Muscle of leg (tissue), 16 donors: Measurements from ENCODE around the gene RABGGTA. TPM values are rescaled to one million over a fixed set of nuclear protein-coding genes. Genes with fewer than 3 reads are reported as not detected.

Experiments
- DNase-seq: peaks from one replicate; pipeline ENCODE4 v3.0.0; 2013
- H3K27ac ChIP-seq: one replicate; pipeline ENCODE4 v1.5.1; 2013; ENCODE audit warnings: mild to moderate bottlenecking, low read length, control low read depth
- H3K27me3 ChIP-seq: one replicate; pipeline ENCODE4 v1.6.1; 2013; ENCODE audit warnings: low read length; ENCODE audit not compliant: control insufficient read depth, insufficient read depth
- H3K36me3 ChIP-seq: one replicate; pipeline ENCODE4 v1.6.1; 2013; ENCODE audit warnings: low read length; ENCODE audit not compliant: control insufficient read depth, insufficient read depth
- H3K4me1 ChIP-seq: one replicate; pipeline ENCODE4 v1.6.1; 2013; ENCODE audit warnings: low read length; ENCODE audit not compliant: control insufficient read depth, insufficient read depth
- H3K4me3 ChIP-seq: one replicate; pipeline ENCODE4 v1.5.1; 2013; ENCODE audit warnings: low read length, control low read depth
- H3K9me3 ChIP-seq: replicated peaks from 2 replicates; pipeline ENCODE4 v1.6.1; 2013; ENCODE audit warnings: low read depth, low read length; ENCODE audit not compliant: control insufficient read depth
- WGBS: methylation state at CpG from one replicate; pipeline ENCODE4 v1.1.5; 2013; ENCODE audit warnings: missing lambda C conversion rate; ENCODE audit not compliant: insufficient coverage; 5-methylcytosine and 5-hydroxymethylcytosine counted together
- long read RNA-seq, 11 donors: transcript quantifications; one replicate each; lab custom pipeline, GENCODE V29; 2026
- polyA plus RNA-seq, 8 donors: library from polyadenylated mRNA; unstranded; fragments of 120-200 nt; gene quantifications; one replicate each; pipeline versions ENCODE4 v1.2.1 to v1.2.3, GENCODE V29; 2013; ENCODE audit warnings: inconsistent platforms in 1 of 8, low replicate concordance in 1 of 8; ENCODE audit not compliant: insufficient read length in 8 of 8, insufficient read depth in 1 of 8
- total RNA-seq: library from RNA; stranded (reverse); fragments of 120-200 nt; gene quantifications from one replicate; pipeline ENCODE4 v1.2.4, GENCODE V29; 2013

Gene RABGGTA
- total RNA-seq (8.5 TPM), polyA plus RNA-seq (10 to 100 TPM; 12.4 to 21.5 (median 14.5) TPM)
- long read RNA-seq, donor 1, partial matches to known transcripts: 0 of 1 reads
- long read RNA-seq, donor 1, other reads (novel, unspliced or antisense): 0 of 1 reads
- long read RNA-seq, donor 2: 0 reads
- long read RNA-seq, donor 3, partial matches to known transcripts: 0 of 5 reads
- long read RNA-seq, donor 3, other reads (novel, unspliced or antisense): 0 of 5 reads
- long read RNA-seq, donor 4: 0 reads
- long read RNA-seq, donor 5, partial matches to known transcripts: 0 of 3 reads
- long read RNA-seq, donor 5, other reads (novel, unspliced or antisense): 0 of 3 reads
- long read RNA-seq, donor 6, partial matches to known transcripts: 0 of 4 reads
- long read RNA-seq, donor 6, other reads (novel, unspliced or antisense): 0 of 4 reads
- long read RNA-seq, donor 7, partial matches to known transcripts: 0 of 6 reads
- long read RNA-seq, donor 7, other reads (novel, unspliced or antisense): 0 of 6 reads
- long read RNA-seq, donor 8, partial matches to known transcripts: 0 of 1 reads
- long read RNA-seq, donor 8, other reads (novel, unspliced or antisense): 0 of 1 reads
- long read RNA-seq, donor 9: 0 reads
- long read RNA-seq, donor 10, partial matches to known transcripts: 0 of 1 reads
- long read RNA-seq, donor 10, other reads (novel, unspliced or antisense): 0 of 1 reads
- long read RNA-seq, donor 11, partial matches to known transcripts: 0 of 4 reads
- long read RNA-seq, donor 11, other reads (novel, unspliced or antisense): 0 of 4 reads

DNA sequence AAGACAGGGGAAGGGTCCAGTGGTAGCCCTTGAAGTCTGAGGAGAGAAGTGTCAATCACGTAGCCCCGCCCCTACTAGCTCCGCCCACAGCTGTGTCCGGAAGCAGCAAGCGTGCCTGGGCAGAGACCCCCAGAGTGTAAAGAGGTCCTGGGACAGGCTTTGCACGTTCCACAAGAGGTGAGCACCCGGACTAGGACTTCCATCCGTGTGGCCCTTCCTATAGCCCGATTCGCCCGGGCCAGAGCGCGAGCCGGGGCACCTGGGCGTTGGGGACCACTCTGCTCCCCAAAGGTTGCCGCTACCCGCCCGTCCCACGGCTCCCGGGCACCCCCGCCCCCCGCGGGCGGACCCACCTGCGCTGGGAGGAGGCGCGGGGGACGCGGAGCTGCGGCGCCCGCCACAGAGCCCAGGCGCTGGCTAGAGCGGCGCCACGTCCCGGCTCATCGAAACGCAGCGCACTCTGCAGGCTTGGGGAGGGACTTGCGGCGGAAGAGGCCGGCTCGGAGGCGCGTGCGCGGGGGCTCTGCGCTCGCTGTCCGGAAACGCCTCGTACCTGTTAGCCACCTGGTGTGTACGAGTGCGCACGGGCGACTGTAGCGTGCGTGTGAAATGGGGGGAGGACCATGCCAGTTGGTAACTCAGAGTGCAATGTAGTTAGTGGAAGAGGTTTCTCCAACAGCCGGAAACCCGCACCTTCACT lies at the start of gene RABGGTA:
RABGGTA (minus strand) TSS at position 464 of the 700 bp plus-strand sequence. CDS start 482 bp downstream, outside the sequence.
- Histone ChIP-seq H3K4me1 (peaks cover 9% of the 10 kb centered on the region), H3K4me3 (peak within 1 kb of the TSS; percentile 67), H3K36me3 (peaks cover 27% of the 10 kb centered on the region), H3K27me3 (no peaks in the 10 kb centered on the region), H3K27ac (peak within 1 kb of the TSS; percentile 87), H3K9me3 (no peaks in the 10 kb centered on the region)
- DNase-seq: peak; percentile 95
- WGBS: under 1% methylated on average over 52 of the region's 61 CpGs

DNA sequence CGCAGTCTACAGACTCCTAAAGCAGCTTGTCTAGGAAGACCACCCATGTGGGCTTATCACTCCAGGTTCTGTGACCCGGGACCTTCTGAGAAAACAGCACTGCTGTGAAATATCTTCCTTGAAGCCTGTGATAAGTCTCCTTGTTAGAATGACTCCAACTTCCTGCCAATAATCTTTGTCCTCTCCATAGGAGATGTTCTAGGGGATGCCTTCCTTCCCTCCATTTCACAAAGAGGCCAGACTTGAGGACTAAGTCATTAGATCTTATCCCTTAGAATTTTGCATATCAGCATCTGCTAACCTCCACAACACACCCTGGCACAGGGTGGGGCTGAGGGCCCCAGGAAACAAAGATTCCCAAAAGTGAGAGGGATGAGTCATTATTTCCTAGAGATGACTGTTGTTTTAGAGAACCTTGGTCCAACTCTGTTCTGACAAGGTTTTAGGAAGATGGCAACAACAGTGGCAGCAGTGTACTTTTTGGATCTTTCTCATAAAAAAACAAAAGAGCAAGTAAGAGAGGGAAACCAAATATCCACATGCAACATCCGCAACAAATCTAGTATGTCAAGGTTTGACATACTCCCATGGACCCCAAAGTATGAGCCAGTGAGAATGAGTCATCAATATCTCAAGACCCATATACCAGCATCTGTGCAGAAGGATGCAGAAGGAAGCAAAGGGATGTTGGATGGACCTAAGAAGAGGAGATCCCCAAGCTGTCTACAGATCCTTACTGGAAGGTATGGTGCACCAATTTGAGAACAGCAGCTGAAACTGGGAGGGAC lies 45.9 kb upstream of the RABGGTA start:
- 90% methylated on average over 1 of the region's 3 CpGs for WGBS
- Histone ChIP-seq H3K4me1 (peaks cover 20% of the 10 kb centered on the region), H3K27me3 (peaks cover 43% of the 10 kb centered on the region), H3K4me3 (no peak overlapping the region), H3K27ac (no peak overlapping the region), H3K36me3 (no peaks in the 10 kb centered on the region), H3K9me3 (no peaks in the 10 kb centered on the region)
- no peak for DNase-seq

- WGBS: 49% methylated on average over 12 of the region's 18 CpGs
- peaks cover 43% of the 10 kb centered on the region for H3K27me3 ChIP-seq
- peaks cover 27% of the 10 kb centered on the region for H3K4me1 ChIP-seq
- H3K36me3 ChIP-seq: no peaks in the 10 kb centered on the region
- no peak for DNase-seq
- no peaks in the 10 kb centered on the region for H3K9me3 ChIP-seq
- H3K4me3 ChIP-seq: no peak overlapping the region
- H3K27ac ChIP-seq: no peak overlapping the region
Measured at GRCh38 chr14:24316597-24316950, 45.2 kb upstream of the RABGGTA start.

GRCh38 chr14:24315807-24316596 lies 44.6 kb upstream of the RABGGTA start:
- 30% methylated on average over 70 of the region's 70 CpGs for WGBS
- DNase-seq: peak; percentile 42
- Histone ChIP-seq H3K36me3 (no peaks in the 10 kb centered on the region), H3K9me3 (no peaks in the 10 kb centered on the region), H3K27me3 (peaks cover 43% of the 10 kb centered on the region), H3K4me3 (no peak overlapping the region), H3K27ac (no peak overlapping the region), H3K4me1 (peaks cover 31% of the 10 kb centered on the region)

- no peak overlapping the region for H3K4me3 ChIP-seq
- whole genome bisulfite sequencing: 62% methylated on average over 6 of the region's 10 CpGs
- H3K36me3 ChIP-seq: no peaks in the 10 kb centered on the region
- H3K9me3 ChIP-seq: no peaks in the 10 kb centered on the region
- no peak for DNase-seq
- H3K27me3 ChIP-seq: peaks cover 43% of the 10 kb centered on the region
- H3K4me1 ChIP-seq: peaks cover 34% of the 10 kb centered on the region
- H3K27ac ChIP-seq: no peak overlapping the region
Measured at GRCh38 chr14:24315243-24315806, 43.9 kb upstream of the RABGGTA start.

DNA sequence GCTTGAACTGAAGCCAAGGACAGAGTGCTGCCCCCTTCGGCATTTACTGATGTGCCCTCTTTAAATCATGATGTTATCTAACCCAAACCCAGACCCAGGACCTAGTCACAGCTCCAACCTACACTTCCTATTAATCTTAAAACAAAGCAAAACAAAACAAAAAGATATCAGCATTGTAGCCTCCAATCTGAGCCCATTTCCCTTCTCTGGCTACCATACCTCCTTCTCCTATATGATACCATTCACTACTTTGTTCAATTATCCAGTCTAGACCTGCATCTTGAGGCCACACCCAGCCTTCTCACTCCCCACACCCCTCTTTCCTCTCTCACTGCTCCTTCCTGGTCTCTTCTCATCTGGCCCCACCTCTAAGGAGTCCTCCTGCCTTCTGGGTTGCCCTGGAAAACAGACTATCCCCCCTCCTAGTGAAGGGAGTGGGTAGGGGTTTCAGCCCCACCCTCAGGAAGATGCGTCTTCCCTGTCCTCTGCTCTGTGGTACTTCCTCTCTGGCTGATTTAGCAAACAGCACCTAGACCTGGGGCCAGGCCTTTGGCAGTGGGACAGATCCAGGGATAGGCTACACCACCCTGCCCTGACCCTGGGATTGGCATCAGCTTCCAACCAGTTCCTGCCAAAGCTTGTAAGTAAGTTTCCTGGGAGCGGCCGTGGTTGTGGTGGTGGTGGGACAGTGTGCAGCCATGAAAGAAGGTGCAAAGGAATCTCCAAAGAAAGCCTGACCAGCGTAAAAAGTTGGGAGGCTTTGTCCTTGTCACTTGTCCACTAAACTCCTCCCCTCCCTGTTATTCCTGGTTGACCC lies 43.2 kb upstream of the RABGGTA start:
- Histone ChIP-seq H3K27ac (no peak overlapping the region), H3K4me1 (peaks cover 40% of the 10 kb centered on the region), H3K27me3 (peaks cover 40% of the 10 kb centered on the region), H3K9me3 (no peaks in the 10 kb centered on the region), H3K4me3 (no peak overlapping the region), H3K36me3 (no peaks in the 10 kb centered on the region)
- WGBS: 67% methylated on average over 1 of the region's 5 CpGs
- DNase-seq: peak; percentile 24

GRCh38 chr14:24313913-24314312 lies 42.5 kb upstream of the RABGGTA start:
- H3K4me1 ChIP-seq: peaks cover 40% of the 10 kb centered on the region
- H3K27me3 ChIP-seq: peaks cover 34% of the 10 kb centered on the region
- H3K4me3 ChIP-seq: no peak overlapping the region
- no peaks in the 10 kb centered on the region for H3K9me3 ChIP-seq
- peak overlapping the region; percentile 13 for H3K27ac ChIP-seq
- 86% methylated on average over 1 of the region's 2 CpGs for WGBS
- H3K36me3 ChIP-seq: no peaks in the 10 kb centered on the region
- peak; percentile 38 for DNase-seq

DNA sequence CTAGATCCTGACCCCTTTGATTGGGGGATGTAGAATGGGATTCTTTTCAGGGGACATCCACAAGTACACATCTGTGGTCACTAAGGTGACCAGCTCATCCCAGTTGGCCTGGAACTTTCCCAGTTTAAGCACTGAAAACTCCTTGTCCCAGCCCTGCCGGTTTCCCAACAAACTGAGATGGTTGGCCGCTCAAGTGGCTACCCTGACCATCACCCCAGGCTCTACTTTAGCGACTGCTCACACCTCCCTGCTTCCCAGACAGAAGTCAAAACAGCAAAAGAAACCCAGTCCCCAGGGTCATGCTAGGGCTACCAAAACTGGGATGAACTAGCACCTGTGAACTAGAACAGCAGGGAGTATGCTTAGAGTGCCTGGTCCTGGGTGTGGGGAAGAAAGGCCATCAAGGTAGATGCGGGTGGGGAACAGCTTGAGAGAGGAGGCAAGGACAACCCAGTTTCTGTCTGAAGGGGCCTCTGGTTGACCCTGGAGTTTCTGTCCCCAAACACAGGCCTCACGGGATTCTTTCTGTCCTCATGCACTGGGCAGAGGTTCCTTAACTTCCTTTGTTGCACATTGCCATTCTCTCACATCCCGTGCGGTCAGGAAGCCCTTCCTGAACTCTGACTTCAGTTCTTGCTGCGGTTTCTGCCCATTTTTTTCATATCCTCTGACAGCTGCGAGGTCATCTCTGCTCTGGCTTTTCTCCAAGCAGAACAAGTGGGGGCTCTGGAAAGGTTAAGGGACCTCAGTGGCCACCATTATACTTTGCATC lies 41.5 kb upstream of the RABGGTA start:
- 67% methylated on average over 5 of the region's 9 CpGs for WGBS
- Histone ChIP-seq H3K4me1 (peaks cover 43% of the 10 kb centered on the region), H3K27ac (peak overlapping the region; percentile 81), H3K36me3 (peaks cover 2% of the 10 kb centered on the region), H3K4me3 (no peak overlapping the region), H3K9me3 (no peaks in the 10 kb centered on the region), H3K27me3 (peaks cover 25% of the 10 kb centered on the region)
- DNase-seq: peak; percentile 82
